Neural cell (in vitro differentiated cells): ENCODE measurements around the gene RBM46.

ENCODE experiments used
- EP300 ChIP-seq: fragments of 450-650 bp; conservative IDR thresholded peaks from 2 replicates; pipeline ENCODE4 v1.6.1; 2014; ENCODE audit warnings: antibody characterized with exemption, mild to moderate bottlenecking, moderate library complexity; ENCODE audit not compliant: poor library complexity, severe bottlenecking
- EZH2 ChIP-seq: fragments of 200-600, 300-800 bp; shearing (Covaris generic), sonication (generic); IDR thresholded peaks from 2 replicates; pipeline ENCODE4 v1.6.1; 2014; ENCODE audit warnings: antibody characterized with exemption, low read length, borderline replicate concordance, mild to moderate bottlenecking; ENCODE audit not compliant: insufficient read depth, poor library complexity, severe bottlenecking
- MXI1 ChIP-seq: fragments of 450-650 bp; conservative IDR thresholded peaks from 2 replicates; pipeline ENCODE4 v1.6.1; 2014; ENCODE audit warnings: antibody characterized with exemption, mild to moderate bottlenecking; ENCODE audit not compliant: poor library complexity, severe bottlenecking
- POLR2AphosphoS5 ChIP-seq: IDR thresholded peaks from 2 replicates; pipeline ENCODE4 v1.6.1; 2012
- RAD21 ChIP-seq: fragments of 450-650 bp; conservative IDR thresholded peaks from 2 replicates; pipeline ENCODE4 v1.6.1; 2014; ENCODE audit warnings: antibody characterized with exemption, mild to moderate bottlenecking, moderate library complexity
- REST ChIP-seq: IDR thresholded peaks from 2 replicates; pipeline ENCODE4 v1.6.1; 2012; ENCODE audit warnings: borderline replicate concordance
- SMC3 ChIP-seq: fragments of 450-650 bp; conservative IDR thresholded peaks from 2 replicates; pipeline ENCODE4 v1.6.1; 2014; ENCODE audit warnings: antibody characterized with exemption, mild to moderate bottlenecking, moderate library complexity; ENCODE audit not compliant: poor library complexity
- TAF1 ChIP-seq: IDR thresholded peaks from 2 replicates; pipeline ENCODE4 v1.6.1; 2012; ENCODE audit warnings: low read depth
- TF ChIP-seq, protein P1 (sequence below): fragments of 450-650 bp; IDR thresholded peaks from 2 replicates; pipeline ENCODE4 v1.5.1; 2014; ENCODE audit warnings: antibody characterized with exemption, mild to moderate bottlenecking, moderate library complexity; ENCODE audit not compliant: poor library complexity, severe bottlenecking

- no peak for TF ChIP-seq SMC3
- TF ChIP-seq, protein P1, sequence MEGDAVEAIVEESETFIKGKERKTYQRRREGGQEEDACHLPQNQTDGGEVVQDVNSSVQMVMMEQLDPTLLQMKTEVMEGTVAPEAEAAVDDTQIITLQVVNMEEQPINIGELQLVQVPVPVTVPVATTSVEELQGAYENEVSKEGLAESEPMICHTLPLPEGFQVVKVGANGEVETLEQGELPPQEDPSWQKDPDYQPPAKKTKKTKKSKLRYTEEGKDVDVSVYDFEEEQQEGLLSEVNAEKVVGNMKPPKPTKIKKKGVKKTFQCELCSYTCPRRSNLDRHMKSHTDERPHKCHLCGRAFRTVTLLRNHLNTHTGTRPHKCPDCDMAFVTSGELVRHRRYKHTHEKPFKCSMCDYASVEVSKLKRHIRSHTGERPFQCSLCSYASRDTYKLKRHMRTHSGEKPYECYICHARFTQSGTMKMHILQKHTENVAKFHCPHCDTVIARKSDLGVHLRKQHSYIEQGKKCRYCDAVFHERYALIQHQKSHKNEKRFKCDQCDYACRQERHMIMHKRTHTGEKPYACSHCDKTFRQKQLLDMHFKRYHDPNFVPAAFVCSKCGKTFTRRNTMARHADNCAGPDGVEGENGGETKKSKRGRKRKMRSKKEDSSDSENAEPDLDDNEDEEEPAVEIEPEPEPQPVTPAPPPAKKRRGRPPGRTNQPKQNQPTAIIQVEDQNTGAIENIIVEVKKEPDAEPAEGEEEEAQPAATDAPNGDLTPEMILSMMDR = no peak
- TF ChIP-seq REST = no peak
- TF ChIP-seq MXI1 = no peak
- no peak for TF ChIP-seq POLR2AphosphoS5
- TF ChIP-seq EZH2 = no peak
- TF ChIP-seq RAD21 = no peak
- no peak for TF ChIP-seq EP300
- TF ChIP-seq TAF1 = no peak
Measured at GRCh38 chr4:154858166-154858565, 77.1 kb downstream of the RBM46 start.
